HepG2 (cell line): ENCODE results near the gene UBL5. TPM values are rescaled to one million over a fixed set of nuclear protein-coding genes. Genes with fewer than 3 reads are reported as not detected.

ENCODE experiments used
- GATA4 ChIP-seq: sonication (generic); IDR thresholded peaks from 2 replicates; pipeline ENCODE4 v1.6.1; 2016; ENCODE audit warnings: antibody characterized with exemption, low read depth, borderline replicate concordance
- HNF1B ChIP-seq: sonication (generic); formaldehyde crosslinking; IDR thresholded peaks from 2 replicates; pipeline ENCODE4 v1.5.1; 2020; ENCODE audit warnings: mild to moderate bottlenecking, moderate library complexity, missing genetic modification reagents
- KIAA2018 ChIP-seq: sonication (generic); formaldehyde crosslinking; IDR thresholded peaks from 2 replicates; pipeline ENCODE4 v1.5.0; 2020; ENCODE audit warnings: mild to moderate bottlenecking, missing genetic modification reagents, borderline replicate concordance
- PATZ1 ChIP-seq: sonication (generic); formaldehyde crosslinking; IDR thresholded peaks from 2 replicates; pipeline ENCODE4 v1.4.0; 2020; ENCODE audit warnings: missing genetic modification reagents
- PRDM10 ChIP-seq: sonication (generic); formaldehyde crosslinking; IDR thresholded peaks from 2 replicates; pipeline ENCODE4 v1.4.0; 2020; ENCODE audit warnings: low read depth, missing genetic modification reagents
- SALL1 ChIP-seq: sonication (generic); formaldehyde crosslinking; IDR thresholded peaks from 2 replicates; pipeline ENCODE4 v1.8.0; 2022; ENCODE audit warnings: mild to moderate bottlenecking, missing genetic modification reagents
- SMYD3 ChIP-seq: sonication (generic); formaldehyde crosslinking; IDR thresholded peaks from 2 replicates; pipeline ENCODE4 v1.8.1; 2023; ENCODE audit warnings: mild to moderate bottlenecking, missing genetic modification reagents
- XRCC5 ChIP-seq: fragments of 200-400 bp; formaldehyde crosslinking; optimal IDR thresholded peaks from 2 replicates; pipeline ENCODE3; 2017; ENCODE audit warnings: mild to moderate bottlenecking, low read length
- YEATS4 ChIP-seq: sonication (generic); formaldehyde crosslinking; IDR thresholded peaks from 2 replicates; pipeline ENCODE4 v1.4.0; 2020; ENCODE audit warnings: missing genetic modification reagents, borderline replicate concordance
- ZNF546 ChIP-seq: sonication (generic); formaldehyde crosslinking; conservative IDR thresholded peaks from 2 replicates; pipeline ENCODE4 v1.8.1; 2023; ENCODE audit warnings: mild to moderate bottlenecking, missing genetic modification reagents
- ZNF563 ChIP-seq: sonication (generic); formaldehyde crosslinking; IDR thresholded peaks from 2 replicates; pipeline ENCODE4 v1.8.0; 2022; ENCODE audit warnings: mild to moderate bottlenecking, moderate library complexity, missing genetic modification reagents
- polyA plus RNA-seq, 8 experiments: library from polyadenylated mRNA; depleted of rRNA in 3 of 8; stranded (reverse) in 7 of 8; unstranded in 1 of 8; fragments of >200 nt; fragmentation: Illumina TruSeq in 4 of 8; extraction: Trizol in 4 of 8; gene quantifications; 2 replicates each; pipeline versions ENCODE4 v1.2.1 to v1.2.3, GENCODE V29; 2011 to 2016; ENCODE audit warnings: low read depth in 4 of 8, missing spikeins in 1 of 8, mixed read lengths in 1 of 8; ENCODE audit not compliant: insufficient read depth in 1 of 8
- total RNA-seq, 5 experiments: library from RNA; depleted of rRNA; stranded (reverse); fragments of >200 nt; fragmentation: Illumina TruSeq; extraction: Trizol; gene quantifications; 2 replicates each; pipeline ENCODE4 v1.2.3, GENCODE V29; 2016; ENCODE audit warnings: low read depth in 1 of 5

Gene UBL5
- total and polyA plus RNA-seq, 2 of the 13 experiments (the other 11 are each of a cell fraction or from before 2014, with no cell fraction given) = 373 to 487 TPM

GRCh38 chr19:9785367-9786331 is 42.1 kb upstream of the UBL5 start (continued):
- no peak for TF ChIP-seq PRDM10 (CRISPR knock-in tag)
- TF ChIP-seq SALL1 (CRISPR knock-in tag) = peak; percentile 63
- 0 out of 2 replicates have a peak, but pooled peaks have one; percentile 30 for TF ChIP-seq SMYD3 (CRISPR knock-in tag)
- no peak for TF ChIP-seq GATA4
- no peak for TF ChIP-seq KIAA2018 (CRISPR knock-in tag)
- TF ChIP-seq PATZ1 (CRISPR knock-in tag) = peak; percentile 48; the same call in 1 of the 2 replicates
- TF ChIP-seq ZNF563 (CRISPR knock-in tag) = peak; percentile 64; the same call in 1 of the 2 replicates
- TF ChIP-seq ZNF546 = no peak
- TF ChIP-seq XRCC5 = peak; percentile 38
- peak; percentile 84 for TF ChIP-seq HNF1B
- peak; percentile 30; the same call in 1 of the 2 replicates for TF ChIP-seq YEATS4 (CRISPR knock-in tag)
